Measurements from ENCODE around the gene LEF1.

DNA sequence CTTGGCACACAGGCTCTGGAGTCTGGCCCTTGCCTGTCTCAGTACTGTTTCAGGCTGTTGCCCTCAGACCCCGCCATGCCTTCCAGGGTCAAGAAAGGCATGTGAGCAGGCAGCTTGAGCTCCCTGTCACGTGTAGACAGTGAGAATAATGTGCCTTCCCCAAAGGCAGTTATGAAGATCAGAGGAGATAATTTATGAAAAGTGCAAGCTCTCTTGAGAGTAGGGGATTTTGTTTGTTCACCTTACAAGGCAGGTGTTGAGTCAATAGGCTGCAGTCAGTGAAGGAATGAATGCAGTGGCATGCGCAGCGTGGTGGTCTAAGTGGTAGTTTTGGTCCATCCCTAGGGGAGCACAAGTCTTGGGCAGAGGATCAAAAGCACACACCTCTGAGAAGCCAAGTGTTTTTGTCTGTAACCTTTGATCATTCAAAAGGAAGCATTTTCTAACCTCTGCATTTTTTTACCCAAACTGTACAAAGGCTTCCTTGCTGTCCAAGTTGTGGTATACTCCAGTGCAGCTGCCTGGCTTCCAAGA lies 164.7 kb downstream of the LEF1 start:
- TF ChIP-seq POLR2A (IDR thresholded peaks at IDR 0.05; ENCODE audit: low read depth) (no peak), EP300 (IDR thresholded peaks at IDR 0.05) (no peak), CTCF (IDR thresholded peaks at IDR 0.05) (no peak)

Data from esophagus muscularis mucosa (tissue), 4 donors.